Fibroblast of skin of left biceps (primary cell): Measurements from ENCODE around the gene ABCB4.
A peak's percentile ranks its signal among the peaks of the same experiment; 100 is the strongest.
"Not testable (repeated sequence)": the region's sequence is repeated elsewhere in the genome, so short reads cannot be mapped to it uniquely, and the experiment has no call there.

ENCODE experiments used
- DNase-seq, 2 experiments: peaks; one replicate each; pipeline ENCODE4 v3.0.0-alpha.2; 2013; ENCODE audit warnings: low read depth in 2 of 2

The ABCB4 gene

DNA sequence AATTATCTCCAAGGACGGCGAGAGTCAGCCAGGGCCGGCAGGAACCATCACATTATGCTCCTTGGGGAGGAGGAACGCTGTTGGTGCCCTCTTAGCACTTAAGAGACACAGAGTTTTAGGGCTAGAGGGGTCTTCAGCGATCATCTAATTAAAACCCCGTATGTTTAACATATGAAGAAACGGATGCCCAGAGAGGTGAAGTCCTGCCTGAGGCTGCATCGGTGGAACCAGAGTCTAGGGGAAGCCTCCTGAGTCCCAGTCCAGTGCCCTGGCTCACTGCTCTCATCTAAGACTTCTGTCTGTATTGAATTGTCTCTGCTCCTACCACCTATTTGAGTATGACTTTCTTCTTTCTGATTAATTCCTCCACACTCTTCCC is 688 bp upstream of the ABCB4 start:
- no peak for DNase-seq

DNA sequence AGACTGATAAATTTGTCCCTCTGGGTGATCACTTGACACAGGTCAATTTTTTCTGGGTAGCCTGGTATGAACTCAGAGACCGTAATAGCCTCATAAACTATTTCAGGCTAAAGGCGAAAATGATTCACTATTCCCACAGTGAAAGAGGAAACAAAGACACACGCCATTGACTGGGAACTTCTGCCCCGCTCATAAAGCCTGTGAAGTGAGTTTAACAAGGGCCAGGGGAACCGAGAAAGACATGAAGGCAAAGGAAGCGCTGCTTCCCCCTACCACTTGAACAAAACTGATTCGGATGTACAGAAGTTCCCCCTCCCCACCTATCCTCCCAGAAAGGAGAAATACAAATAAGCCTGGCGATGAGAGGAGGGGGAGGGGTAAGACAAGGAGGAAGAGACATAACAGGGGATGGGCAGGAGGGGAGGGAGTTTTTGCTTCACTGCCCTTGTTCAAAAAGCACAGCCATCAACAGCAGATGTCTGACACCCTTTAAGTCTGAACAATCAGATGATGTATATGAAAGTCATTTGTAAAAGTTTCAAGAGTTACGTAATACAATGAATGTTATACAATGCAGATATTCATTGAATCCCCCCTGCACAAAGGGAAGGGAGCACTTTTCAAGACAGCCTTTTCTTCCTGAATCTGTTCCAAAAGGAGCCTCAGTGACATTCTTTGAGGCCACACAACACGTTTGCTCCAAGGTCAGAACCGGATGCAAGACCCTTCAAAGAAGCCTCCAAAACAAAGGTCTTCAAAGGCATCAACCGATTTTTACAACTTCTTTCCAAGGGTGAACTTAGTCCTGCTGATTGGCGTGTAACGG is 734 bp downstream of the ABCB4 start:
- no peak for DNase-seq

- DNase-seq = no peak
Observed at GRCh38 chr7:87473986-87474385, 1.5 kb downstream of the ABCB4 start.

- no peak for DNase-seq
Observed at GRCh38 chr7:87473192-87473591, 2.3 kb downstream of the ABCB4 start.

- no peak for DNase-seq
Observed at GRCh38 chr7:87471473-87471872, 4.0 kb downstream of the ABCB4 start.

DNA sequence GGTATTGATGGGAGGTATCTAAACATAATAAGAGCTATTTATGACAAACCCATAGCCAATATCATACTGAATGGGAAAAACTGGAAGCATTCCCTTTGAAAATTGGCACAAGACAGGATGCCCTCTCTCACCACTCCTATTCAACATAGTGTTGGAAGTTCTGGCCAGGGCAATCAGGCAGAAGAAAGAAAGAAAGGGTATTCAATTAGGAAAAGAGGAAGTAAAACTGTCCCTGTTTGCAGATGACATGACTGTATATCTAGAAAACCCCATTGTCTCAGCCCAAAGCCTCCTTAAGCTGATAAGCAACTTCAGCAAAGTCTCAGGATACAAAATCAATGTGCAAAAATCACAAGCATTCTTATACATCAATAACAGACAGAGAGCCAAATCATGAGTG is 6.3 kb downstream of the ABCB4 start:
- not testable (repeated sequence) for DNase-seq

- not testable (repeated sequence) for DNase-seq
Observed at GRCh38 chr7:87465534-87465880, 10.0 kb downstream of the ABCB4 start.

DNA sequence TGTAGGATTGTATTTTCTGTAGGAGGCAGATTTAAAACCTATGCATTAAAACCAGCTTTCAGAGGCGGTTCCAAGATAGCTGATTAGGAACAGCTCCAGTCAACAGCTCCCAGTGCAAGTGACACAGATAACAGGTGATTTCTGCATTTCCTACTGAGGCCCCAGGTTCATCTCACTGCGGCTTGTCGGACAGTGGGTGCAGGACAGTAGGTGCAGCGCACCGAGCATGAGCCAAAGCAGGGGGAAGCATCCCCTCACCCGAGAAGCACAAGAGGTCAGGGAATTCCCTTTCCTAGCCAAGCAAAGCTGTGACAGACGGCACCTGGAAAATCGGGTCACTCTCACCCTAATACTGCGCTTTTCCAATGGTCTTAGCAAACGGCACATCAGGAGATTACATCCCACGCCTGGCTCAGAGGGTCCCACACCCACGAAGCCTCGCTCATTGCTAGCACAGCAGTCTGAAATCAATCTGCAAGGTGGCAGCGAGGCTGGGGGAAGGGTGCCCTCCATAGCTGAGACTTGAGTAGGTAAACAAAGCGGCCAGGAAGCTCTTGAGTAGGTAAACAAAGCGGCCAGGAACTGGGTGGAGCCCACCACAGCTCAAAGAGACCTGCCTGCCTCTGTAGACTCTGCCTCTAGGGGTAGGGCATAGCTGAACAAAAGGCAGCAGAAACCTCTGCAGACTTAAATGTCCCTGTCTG is 10.5 kb downstream of the ABCB4 start:
- DNase-seq = not testable (repeated sequence)

- DNase-seq = no peak
Observed at GRCh38 chr7:87463982-87464381, 11.5 kb downstream of the ABCB4 start.

GRCh38 chr7:87460444-87460843 is 15.0 kb downstream of the ABCB4 start:
- DNase-seq = not testable (repeated sequence)

DNA sequence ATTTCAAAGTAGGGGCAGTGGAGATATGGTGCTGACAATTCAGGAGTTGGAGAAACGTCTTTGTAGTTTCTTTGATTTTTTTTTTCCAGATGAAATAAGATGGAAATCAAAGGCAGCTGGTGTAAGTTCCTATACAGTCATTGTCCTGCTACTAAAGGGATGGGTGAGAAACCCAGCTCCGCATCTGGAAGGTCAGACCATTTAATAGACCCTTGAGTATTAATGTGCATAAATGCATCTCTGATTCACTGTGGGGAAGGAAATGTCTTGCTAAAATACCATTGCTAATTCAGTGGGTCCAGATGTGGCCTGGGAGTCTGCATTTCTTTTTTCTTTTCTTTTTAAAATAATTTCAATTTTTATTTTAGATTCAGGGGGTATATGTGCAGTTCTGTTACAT is 15.5 kb downstream of the ABCB4 start:
- DNase-seq = no peak

GRCh38 chr7:87458148-87458547 is 17.3 kb downstream of the ABCB4 start:
- DNase-seq = no peak

GRCh38 chr7:87456247-87456646 is 19.2 kb downstream of the ABCB4 start:
- DNase-seq = no peak

GRCh38 chr7:87452279-87452678 is 23.2 kb downstream of the ABCB4 start:
- DNase-seq = no peak

- DNase-seq = no peak
Observed at GRCh38 chr7:87451187-87451586, 24.3 kb downstream of the ABCB4 start.

DNA sequence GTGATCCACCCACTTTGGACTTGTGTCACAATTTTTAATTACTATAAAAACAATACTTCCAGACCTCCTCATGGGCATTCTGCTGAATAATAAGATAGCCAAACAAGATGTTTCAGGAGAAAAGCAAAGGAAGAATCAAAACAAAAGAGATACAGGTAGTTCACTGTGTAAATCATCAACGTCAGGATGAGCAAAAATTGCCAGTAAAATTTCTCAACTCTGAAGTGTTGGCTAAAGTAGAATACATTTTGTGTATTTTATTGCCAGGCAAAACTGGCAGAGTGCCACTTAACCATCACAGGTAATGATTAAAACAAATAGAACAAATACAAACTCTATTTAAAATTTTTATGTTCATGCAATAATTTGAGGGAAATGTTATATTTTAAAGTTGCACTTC is 24.8 kb downstream of the ABCB4 start:
- DNase-seq = no peak

DNA sequence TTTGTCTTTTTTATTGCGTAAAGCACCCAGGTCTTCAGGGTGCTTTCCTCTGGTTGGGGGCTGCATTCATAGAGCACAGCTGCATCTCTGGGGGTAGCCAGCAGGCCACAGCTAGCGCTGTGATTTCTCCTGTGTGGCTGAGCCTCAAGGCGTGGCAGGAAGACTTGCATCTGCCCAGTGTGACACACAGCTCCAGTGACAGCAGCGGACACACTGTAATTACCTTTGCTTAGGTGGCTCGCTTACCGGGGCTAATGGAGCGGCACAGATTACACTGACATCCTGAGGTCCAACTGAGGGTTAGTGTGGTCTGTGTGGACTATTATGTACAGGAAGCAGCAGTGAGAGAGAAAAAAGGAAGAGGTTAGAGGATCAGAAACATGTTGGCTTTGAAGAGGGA is 27.1 kb downstream of the ABCB4 start:
- no peak for DNase-seq

DNA sequence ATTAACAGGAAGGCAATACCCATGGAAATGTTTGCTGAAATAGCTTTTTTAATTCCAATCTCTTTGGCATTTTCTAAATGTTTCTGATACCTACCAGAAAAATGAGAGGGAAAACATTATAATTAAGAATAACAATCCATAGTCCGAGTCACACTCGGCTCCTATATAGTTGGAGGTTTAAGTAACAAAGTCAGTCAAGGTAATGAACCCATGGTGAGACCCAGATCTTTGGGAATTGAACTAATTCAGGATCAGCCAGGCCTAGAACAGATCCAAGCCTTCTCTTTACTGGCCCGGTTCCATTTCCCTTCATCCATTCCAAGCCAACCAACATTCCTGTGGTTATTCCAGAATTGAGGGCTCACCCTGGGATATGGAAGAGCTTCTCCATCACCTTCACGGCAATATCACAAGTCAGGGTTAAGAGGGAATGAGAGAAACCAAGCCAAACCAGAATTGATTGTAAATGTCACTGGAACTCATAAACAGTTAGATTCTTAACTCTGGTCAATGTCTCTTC is 28.3 kb downstream of the ABCB4 start:
- peak; percentile 8 to 15 for DNase-seq

DNA sequence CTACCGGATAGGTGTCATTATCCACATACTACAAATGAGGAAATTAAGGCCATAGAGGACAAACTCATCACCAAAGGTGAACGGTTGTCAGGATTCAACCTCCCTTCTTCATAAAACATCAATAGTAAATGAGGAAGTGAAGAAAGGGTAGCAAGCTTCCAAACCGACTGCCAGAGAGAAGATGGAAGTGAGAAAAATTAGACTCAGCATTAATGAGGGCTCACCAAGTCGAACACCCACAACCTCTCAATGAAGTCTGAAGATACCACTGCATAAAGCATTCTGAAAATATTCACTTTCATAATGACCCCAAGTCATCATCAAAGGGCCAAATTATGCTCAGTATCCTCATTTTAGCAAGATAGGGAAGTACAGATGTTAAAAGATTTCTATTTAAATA is 29.6 kb downstream of the ABCB4 start:
- no peak for DNase-seq

- no peak for DNase-seq
Observed at GRCh38 chr7:87435546-87435945, 39.9 kb downstream of the ABCB4 start.

DNA sequence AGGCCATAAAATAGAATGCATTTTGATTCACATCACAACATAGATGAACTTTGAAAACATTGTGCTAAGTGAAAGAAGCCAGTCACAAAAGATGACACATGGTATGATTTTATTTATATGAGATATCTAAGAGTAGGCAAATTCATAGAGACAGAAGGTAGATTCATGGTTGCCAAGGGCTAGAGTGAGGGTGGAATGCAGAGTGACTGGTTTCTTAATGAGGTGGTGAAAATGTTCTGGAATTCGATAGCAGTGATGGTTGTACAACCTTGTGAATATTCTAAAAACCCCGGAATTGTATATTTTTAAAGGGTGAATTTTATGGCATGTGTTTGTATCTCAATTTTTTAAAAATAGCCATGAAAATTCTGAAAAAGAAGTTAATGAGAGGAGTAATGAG is 42.9 kb downstream of the ABCB4 start:
- DNase-seq = no peak

- no peak for DNase-seq
Observed at GRCh38 chr7:87427288-87427687, 48.2 kb downstream of the ABCB4 start.

DNA sequence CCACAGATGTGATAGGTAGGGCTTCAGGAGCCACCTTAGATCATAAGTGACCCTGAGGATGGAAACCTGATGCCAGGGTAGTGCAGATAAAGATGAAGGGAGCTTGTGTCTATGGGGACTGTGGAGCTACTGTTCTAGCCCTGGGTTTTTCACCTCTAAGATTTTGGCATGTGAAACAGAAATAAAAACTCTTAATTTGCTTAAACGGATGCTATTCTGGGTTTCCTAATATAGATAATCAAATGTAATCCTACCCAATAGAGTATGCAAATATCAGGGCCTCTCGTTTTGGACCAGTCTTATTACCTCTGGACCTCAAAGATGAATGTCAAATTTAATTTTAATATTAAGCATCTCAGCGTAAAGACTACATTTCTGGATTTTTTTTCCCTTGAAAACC is 49.3 kb downstream of the ABCB4 start:
- DNase-seq = no peak
